T-helper 2 cell treated with Interferon-gamma antibody and Interleukin-4, amounts not matched to agents 5 μg/mL and 100 μg/mL, for 36 hours (primary cell): ENCODE measurements around the gene NCR3LG1.

ENCODE experiments used
- DNase-seq: peaks from one replicate; pipeline ENCODE4 v3.0.0; 2021; ENCODE audit warnings: low spot score
- H3K27ac Mint-ChIP-seq: one replicate; pipeline ENCODE4 v1.8.0; 2021; ENCODE audit warnings: mild to moderate bottlenecking, mixed read lengths
- H3K27me3 Mint-ChIP-seq: one replicate; pipeline ENCODE4 v1.8.0; 2021; ENCODE audit warnings: low read depth, mixed read lengths
- H3K36me3 Mint-ChIP-seq: one replicate; pipeline ENCODE4 v1.8.0; 2021; ENCODE audit warnings: low read depth, mixed read lengths
- H3K4me1 Mint-ChIP-seq: one replicate; pipeline ENCODE4 v1.8.0; 2021; ENCODE audit warnings: low read depth, mixed read lengths
- H3K4me3 Mint-ChIP-seq: one replicate; pipeline ENCODE4 v1.8.0; 2022; ENCODE audit warnings: mild to moderate bottlenecking, moderate library complexity, mixed read lengths
- H3K9me3 Mint-ChIP-seq: one replicate; pipeline ENCODE4 v1.8.0; 2021; ENCODE audit warnings: mixed read lengths

Gene NCR3LG1

DNA sequence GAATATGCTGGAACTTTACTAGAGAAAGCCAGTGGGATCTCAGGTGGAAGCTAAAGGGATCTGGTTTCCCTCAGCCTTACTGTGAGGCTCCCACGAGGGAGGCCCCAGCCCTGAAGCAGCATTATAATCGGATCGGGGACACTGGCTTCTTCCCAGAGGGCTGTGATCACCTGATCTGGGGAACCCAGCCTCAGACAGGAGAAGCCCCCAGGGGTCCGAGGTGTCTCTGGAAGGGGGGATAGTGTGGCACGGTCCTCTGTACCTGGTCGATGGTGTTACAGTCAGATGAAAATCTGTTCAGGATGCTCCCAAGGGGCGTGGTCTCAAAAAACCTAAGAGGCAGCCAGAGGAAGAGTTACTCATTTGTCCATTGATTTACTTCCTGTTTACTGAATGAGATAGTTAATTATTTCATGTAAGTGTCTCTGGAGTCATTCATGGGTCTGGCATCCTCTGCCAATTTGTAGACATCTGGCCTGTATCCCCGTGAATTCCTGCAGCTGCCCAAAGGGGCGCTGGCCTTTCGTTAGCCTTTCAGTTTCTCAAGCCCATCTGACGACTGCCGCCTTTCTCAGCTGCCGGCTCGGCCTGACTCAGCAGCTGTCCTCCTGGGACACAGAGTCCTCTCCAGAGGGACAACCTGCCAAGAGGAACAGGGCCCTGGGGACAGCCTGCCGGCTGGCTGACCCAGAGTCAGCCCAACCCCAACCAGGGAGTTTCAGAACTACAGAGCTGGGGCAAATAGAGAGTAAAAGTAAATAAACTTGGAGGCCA lies 53.8 kb downstream of the NCR3LG1 start:
- H3K4me1 Mint-ChIP-seq = peaks cover 5% of the 10 kb centered on the region
- H3K4me3 Mint-ChIP-seq = no peak overlapping the region
- no peak for DNase-seq
- H3K36me3 Mint-ChIP-seq = no peaks in the 10 kb centered on the region
- H3K9me3 Mint-ChIP-seq = no peaks in the 10 kb centered on the region
- no peak overlapping the region for H3K27ac Mint-ChIP-seq
- peaks cover 9% of the 10 kb centered on the region for H3K27me3 Mint-ChIP-seq

DNA sequence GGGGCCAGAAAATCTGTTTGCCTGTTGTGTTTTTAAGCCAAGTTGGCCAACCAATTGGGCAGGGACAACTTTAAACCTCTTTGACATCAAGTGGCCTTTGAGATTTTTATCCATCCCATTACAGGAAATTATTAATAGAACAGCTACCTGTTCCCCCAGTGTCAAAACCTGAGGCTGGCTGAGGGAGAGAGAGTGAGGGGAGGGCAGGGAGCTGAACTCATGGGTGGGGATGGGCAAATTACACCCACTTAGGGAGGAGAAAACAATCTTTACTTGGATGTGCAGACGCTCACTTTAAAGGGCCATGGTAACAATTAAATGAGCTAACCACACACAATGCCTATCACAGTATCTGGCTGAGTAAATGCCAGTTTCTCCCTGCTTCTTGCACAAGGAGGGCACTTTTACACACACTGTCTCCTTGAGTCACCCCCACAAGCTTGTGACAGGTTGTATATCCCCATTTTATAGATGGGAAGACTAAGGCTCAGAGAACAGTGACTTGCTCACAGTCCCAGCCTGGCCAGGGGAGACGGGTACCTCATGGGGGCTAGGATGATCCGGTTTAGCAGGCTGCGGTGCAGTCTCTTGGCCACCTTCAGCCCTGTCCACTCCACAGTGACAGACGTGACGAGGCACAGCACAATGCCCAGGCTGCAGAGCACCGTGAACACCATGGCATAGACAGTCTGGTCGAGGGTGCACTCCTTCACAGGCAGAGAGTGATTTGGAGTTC lies 54.6 kb downstream of the NCR3LG1 start:
- no peak overlapping the region for H3K4me3 Mint-ChIP-seq
- no peak for DNase-seq
- no peaks in the 10 kb centered on the region for H3K36me3 Mint-ChIP-seq
- peaks cover 5% of the 10 kb centered on the region for H3K4me1 Mint-ChIP-seq
- no peaks in the 10 kb centered on the region for H3K9me3 Mint-ChIP-seq
- H3K27ac Mint-ChIP-seq = no peak overlapping the region
- peaks cover 9% of the 10 kb centered on the region for H3K27me3 Mint-ChIP-seq

DNA sequence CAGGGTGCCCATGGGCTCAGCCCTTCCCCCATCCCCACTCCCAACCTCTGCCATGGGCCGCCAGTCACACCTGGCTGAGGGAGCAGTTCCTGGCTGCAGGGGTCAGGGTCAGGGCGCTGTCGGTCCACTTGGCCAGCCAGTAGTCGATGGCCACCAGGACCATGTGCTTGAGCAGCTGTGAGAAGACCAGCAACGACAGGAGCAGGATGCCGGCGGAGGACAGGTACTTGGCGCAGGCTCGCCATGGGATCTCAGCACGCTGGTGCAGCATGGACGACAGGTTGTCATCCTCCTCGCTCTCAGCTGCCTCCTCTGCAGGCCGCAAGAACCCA lies 55.2 kb downstream of the NCR3LG1 start:
- DNase-seq = no peak
- Mint-ChIP-seq H3K36me3 (no peaks in the 10 kb centered on the region), H3K27ac (no peak overlapping the region), H3K9me3 (no peaks in the 10 kb centered on the region), H3K4me3 (no peak overlapping the region), H3K27me3 (peaks cover 9% of the 10 kb centered on the region), H3K4me1 (peaks cover 8% of the 10 kb centered on the region)

DNA sequence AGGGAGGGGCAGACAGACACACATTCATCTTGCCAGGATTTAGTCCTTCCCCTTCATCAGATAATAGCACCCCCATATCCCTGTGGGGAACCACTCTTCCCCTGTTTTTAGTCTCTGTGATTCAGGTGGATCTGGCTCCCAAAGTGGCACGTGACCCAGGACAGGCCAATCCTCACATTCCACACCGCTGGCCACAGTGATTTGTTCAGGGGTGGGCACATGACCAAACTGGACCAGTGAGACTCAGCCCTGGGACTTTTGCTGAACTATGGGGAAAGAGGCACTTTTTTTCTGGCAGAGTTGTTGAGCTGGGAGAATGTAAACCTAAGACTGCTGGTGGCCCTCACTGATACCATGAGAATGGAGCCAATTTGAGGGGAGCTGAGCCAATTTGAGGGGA lies 56.0 kb downstream of the NCR3LG1 start:
- H3K9me3 Mint-ChIP-seq = no peaks in the 10 kb centered on the region
- H3K36me3 Mint-ChIP-seq = no peaks in the 10 kb centered on the region
- DNase-seq = no peak
- H3K27me3 Mint-ChIP-seq = peaks cover 10% of the 10 kb centered on the region
- no peak overlapping the region for H3K27ac Mint-ChIP-seq
- H3K4me1 Mint-ChIP-seq = peaks cover 11% of the 10 kb centered on the region
- no peak overlapping the region for H3K4me3 Mint-ChIP-seq

DNA sequence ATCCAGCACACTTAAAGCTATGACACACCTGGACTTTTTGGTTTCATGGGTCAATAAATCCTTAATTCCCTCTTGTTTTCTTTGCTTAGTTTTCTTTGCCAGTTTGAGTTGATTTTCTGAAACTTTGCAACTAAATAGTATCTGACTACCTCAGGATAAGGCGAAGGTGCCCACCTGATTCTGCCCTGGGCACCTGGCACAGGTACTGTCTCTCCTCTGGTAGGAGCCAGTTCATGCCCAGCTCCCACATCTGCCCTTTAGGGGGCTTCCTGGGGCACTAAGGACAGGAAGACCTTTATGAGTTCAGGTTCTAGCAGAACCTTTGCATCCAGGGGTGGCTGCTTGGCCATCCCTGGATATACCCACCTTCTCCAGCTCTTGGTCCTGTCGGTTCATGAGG lies 56.4 kb downstream of the NCR3LG1 start:
- Mint-ChIP-seq H3K36me3 (no peaks in the 10 kb centered on the region), H3K27me3 (peaks cover 14% of the 10 kb centered on the region), H3K4me1 (peaks cover 15% of the 10 kb centered on the region), H3K4me3 (no peak overlapping the region), H3K9me3 (no peaks in the 10 kb centered on the region), H3K27ac (no peak overlapping the region)
- DNase-seq = no peak

DNA sequence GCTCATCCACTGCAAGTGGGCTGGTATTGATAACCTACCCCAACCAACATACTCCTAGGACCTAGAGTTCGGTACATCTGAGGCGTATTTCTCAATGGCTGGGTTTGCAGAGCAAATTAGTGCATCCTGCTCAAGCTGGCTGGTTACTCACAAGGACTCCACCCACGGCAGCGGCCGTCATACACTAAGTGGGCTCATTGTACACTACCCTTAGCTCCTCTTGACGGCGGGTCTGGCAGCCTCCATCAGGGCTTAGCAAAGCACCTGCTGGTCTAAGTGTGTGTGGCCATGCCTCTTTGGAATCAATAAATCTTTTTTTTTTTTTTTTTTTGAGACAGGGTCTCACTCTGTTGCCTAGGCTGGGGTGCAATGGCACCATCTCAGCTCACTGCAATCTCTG lies 57.0 kb downstream of the NCR3LG1 start:
- H3K36me3 Mint-ChIP-seq = no peaks in the 10 kb centered on the region
- DNase-seq = no peak
- H3K27ac Mint-ChIP-seq = no peak overlapping the region
- no peak overlapping the region for H3K4me3 Mint-ChIP-seq
- H3K4me1 Mint-ChIP-seq = peaks cover 21% of the 10 kb centered on the region
- no peaks in the 10 kb centered on the region for H3K9me3 Mint-ChIP-seq
- H3K27me3 Mint-ChIP-seq = peaks cover 19% of the 10 kb centered on the region

DNA sequence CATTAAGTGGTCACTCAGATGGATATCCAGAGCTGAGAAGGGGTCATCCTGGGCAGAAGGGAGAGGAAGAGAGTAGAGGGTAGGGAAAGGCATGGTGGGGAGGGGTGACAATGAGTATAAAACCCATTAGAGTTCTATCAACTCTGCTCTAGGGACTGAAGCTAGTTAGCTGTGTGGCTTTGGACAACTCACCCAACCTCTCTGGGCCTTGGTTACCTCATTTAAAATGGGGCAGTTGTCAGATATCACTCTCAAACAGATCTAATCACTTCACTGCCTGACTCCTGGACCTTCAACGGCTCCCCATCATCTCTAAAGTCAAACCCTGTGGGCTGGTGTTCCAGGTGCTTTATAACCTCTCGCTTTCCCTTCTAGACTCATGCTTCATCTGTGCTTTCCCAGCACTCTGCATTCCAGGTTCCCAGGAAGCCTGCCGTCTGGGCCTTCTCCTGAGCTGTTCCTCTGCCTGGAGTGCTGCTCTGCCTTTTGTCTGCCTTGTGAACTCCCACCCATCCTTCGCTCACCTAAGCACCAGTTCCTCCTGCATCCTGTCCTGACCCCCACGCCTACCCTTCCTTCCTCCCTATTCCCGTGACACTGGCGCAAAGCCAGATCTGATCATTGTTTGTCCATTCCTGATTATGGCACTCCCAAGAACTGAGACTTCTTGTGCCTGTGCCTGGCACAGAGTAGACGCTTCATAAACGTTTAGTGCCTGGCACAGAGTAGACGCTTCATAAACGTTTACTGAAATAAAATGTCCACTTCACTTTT lies 59.2 kb downstream of the NCR3LG1 start:
- H3K27me3 Mint-ChIP-seq = peaks cover 27% of the 10 kb centered on the region
- no peak for DNase-seq
- peaks cover 35% of the 10 kb centered on the region for H3K4me1 Mint-ChIP-seq
- H3K9me3 Mint-ChIP-seq = no peaks in the 10 kb centered on the region
- H3K36me3 Mint-ChIP-seq = no peaks in the 10 kb centered on the region
- no peak overlapping the region for H3K4me3 Mint-ChIP-seq
- H3K27ac Mint-ChIP-seq = no peak overlapping the region

DNA sequence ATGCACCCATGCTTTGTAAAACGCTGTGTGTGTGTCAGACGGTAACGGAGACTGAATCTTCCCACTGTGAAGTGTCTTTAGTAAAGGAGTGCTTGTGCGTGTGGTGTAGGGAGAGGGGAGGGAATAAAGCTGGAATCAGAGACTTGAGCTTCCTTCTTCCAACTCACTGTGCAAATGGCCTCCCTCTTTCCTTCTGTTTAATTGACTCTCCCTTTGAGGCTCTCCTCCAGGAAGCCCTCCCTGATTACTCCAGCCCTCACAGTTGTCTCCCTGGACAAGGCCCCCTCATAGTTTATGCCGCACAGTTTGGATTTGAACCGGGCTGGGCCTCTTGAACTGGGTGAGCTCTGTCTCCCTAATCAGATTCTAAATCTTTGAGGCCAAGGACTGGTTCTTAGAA lies 59.8 kb downstream of the NCR3LG1 start:
- H3K36me3 Mint-ChIP-seq = no peaks in the 10 kb centered on the region
- no peak overlapping the region for H3K27ac Mint-ChIP-seq
- no peaks in the 10 kb centered on the region for H3K9me3 Mint-ChIP-seq
- H3K4me1 Mint-ChIP-seq = peaks cover 40% of the 10 kb centered on the region
- no peak overlapping the region for H3K4me3 Mint-ChIP-seq
- no peak for DNase-seq
- peaks cover 32% of the 10 kb centered on the region for H3K27me3 Mint-ChIP-seq

DNA sequence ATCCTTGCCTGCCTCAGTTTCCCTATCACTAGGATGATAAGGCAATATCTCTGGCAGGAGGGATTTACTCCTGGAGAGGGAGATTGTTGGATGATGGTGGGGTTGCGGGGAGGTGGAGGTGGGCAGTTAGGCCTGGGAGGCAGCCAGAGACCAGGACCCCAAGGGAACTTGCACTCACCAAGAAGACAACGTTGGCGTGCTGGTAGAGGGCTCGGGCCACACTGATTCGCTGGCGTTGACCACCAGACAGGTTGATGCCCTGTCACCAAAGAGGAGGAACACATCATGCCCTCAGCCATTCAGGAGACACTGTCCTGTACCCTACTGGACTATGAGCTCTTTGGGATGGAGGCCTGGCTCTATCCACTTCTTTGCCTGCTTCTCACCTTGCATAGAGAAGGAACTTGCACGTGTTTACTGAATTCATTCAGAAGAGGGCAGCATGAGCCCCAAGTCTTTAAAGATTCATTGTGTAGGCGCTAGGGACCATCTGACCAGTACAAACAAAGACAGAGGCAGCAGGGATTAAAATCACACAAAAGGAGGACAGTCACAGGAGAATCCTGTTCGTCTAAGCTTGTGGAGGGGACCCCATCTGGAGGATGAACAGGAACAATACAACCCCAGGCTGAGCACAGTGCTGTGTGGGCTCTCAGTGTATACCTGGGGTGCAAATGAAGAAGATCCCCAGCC lies 61.0 kb downstream of the NCR3LG1 start:
- Mint-ChIP-seq H3K36me3 (no peaks in the 10 kb centered on the region), H3K4me1 (peaks cover 41% of the 10 kb centered on the region), H3K9me3 (no peaks in the 10 kb centered on the region), H3K4me3 (no peak overlapping the region), H3K27me3 (peaks cover 36% of the 10 kb centered on the region), H3K27ac (no peak overlapping the region)
- DNase-seq = no peak

DNA sequence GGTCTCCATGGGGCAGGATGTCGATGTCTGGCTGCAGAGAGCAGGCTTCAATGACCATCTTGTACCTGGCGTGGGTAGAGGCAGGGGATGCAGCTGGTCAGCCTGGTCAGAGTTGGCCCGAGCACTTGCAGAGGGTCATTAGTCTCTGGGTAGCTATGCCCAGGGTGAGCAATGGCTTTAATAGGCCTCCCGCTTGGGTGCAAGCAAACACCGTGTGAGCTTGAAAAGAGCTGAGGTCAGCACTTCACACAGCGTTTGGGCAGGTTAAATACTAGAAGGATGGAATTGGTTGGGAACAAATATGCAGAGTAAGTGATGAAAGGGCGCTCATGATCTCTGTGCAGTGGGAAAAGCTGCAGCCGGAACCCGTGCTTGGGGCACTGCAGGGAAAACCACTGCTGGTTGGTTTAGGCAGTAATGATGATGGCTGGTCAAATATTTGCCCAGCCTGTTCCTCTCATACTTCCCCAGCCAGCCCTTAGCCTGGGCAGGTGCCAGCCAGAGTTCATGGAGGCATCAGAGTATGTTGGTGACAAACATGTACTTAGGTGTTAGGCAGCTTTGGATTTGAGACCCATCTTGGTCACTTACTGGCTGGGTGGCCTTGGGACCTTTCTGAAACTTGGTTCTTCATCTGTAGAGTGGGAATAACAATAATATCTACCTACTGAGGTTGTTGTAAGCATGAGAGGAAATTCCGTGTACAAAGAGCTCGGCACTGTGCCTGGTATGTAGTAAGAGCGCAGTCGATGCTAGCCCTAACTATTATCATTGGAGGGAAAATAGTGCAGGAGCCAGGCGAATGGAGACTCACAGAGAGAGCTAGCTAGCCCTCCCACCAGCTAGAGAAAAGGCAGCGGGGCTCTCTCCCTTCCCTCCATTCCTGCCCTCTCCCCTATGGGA lies 62.1 kb downstream of the NCR3LG1 start:
- Mint-ChIP-seq H3K4me1 (peaks cover 44% of the 10 kb centered on the region), H3K36me3 (no peaks in the 10 kb centered on the region), H3K4me3 (peak overlapping the region; percentile 62), H3K9me3 (no peaks in the 10 kb centered on the region), H3K27me3 (peaks cover 43% of the 10 kb centered on the region), H3K27ac (peak overlapping the region; percentile 70)
- no peak for DNase-seq

DNA sequence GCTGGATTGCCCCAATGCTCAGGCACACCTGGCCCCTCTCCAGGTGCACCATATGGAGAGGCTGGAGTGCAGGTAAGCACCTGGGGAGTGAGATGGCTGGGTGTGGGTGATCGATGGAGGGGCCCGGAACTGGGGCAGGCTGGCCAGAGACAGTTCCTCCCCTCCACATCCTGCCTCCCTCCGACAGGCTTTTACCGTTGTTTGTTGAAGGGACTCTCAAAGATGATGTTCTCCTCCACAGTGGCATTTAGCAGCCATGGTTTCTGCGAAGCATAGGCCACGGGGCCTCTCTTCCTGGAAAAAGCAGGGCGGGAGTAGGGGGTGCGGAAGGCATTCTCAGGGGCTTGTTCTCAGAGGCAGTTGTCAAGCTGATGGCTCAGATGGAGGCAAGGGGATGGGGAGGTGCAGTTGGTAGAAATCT lies 62.7 kb downstream of the NCR3LG1 start:
- no peaks in the 10 kb centered on the region for H3K9me3 Mint-ChIP-seq
- H3K4me3 Mint-ChIP-seq = peak overlapping the region; percentile 62
- peak; percentile 8 for DNase-seq
- no peaks in the 10 kb centered on the region for H3K36me3 Mint-ChIP-seq
- peaks cover 50% of the 10 kb centered on the region for H3K27me3 Mint-ChIP-seq
- peaks cover 47% of the 10 kb centered on the region for H3K4me1 Mint-ChIP-seq
- H3K27ac Mint-ChIP-seq = peak overlapping the region; percentile 70

DNA sequence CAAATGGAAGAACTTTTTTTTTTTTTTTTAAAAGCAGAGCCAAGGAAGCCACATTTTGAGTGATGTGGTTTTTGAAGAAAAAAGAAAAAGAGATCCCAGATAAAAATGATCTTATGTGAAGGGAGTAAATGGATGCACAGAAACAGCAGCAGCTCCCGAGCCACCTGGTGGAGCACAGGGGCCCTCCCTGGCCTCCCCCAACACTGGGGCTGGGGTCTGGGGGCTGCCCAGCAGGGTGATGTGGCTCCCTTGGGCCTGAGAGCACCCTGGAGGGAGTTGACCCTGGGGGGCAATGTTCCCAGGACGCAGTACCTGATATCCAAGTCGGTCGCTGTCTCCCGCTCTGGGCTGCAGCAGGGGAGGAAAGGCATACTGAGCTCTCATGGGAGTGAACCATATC lies 63.4 kb downstream of the NCR3LG1 start:
- Mint-ChIP-seq H3K27ac (no peak overlapping the region), H3K4me1 (peaks cover 52% of the 10 kb centered on the region), H3K36me3 (no peaks in the 10 kb centered on the region), H3K9me3 (no peaks in the 10 kb centered on the region), H3K4me3 (peak overlapping the region; percentile 62), H3K27me3 (peaks cover 57% of the 10 kb centered on the region)
- no peak for DNase-seq

DNA sequence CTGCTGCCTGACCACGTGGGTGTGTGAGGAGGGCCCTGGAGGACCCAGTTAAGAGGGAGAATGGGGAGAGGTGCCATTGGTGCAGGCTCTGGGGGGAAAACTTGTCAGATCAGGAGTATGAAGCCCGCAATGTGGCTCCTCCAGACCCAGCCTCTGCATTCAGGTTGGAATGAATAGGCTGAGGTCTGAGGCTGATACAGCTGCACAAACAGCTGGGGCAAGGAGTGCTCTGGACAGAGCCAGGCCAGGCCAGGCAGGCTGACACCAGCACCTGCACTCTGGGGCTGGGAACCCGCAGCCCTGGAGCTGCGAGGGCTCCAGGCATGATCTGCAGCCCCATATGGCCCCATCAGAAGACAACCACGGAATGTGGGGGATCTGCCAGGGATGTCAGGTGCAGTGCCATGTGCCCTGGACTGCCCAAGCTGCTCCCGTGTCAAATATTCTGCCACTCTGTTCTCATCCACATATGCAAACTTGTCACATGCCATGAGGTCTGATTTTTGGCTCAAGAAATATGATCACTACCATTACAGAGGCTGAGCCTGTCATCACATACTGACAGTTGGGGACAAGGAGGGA lies 64.0 kb downstream of the NCR3LG1 start:
- peak overlapping the region; percentile 62 for H3K4me3 Mint-ChIP-seq
- no peak overlapping the region for H3K27ac Mint-ChIP-seq
- DNase-seq = no peak
- H3K9me3 Mint-ChIP-seq = no peaks in the 10 kb centered on the region
- no peaks in the 10 kb centered on the region for H3K36me3 Mint-ChIP-seq
- H3K4me1 Mint-ChIP-seq = peaks cover 52% of the 10 kb centered on the region
- peaks cover 57% of the 10 kb centered on the region for H3K27me3 Mint-ChIP-seq
